GM10847 (cell line): ENCODE data around the gene MAML3.

ENCODE experiments used
- POLR2A ChIP-seq: IDR thresholded peaks from 2 replicates; pipeline ENCODE4 v1.6.1; 2011; ENCODE audit not compliant: insufficient read length; ENCODE audit errors: extremely low read depth

MAML3 gene

DNA sequence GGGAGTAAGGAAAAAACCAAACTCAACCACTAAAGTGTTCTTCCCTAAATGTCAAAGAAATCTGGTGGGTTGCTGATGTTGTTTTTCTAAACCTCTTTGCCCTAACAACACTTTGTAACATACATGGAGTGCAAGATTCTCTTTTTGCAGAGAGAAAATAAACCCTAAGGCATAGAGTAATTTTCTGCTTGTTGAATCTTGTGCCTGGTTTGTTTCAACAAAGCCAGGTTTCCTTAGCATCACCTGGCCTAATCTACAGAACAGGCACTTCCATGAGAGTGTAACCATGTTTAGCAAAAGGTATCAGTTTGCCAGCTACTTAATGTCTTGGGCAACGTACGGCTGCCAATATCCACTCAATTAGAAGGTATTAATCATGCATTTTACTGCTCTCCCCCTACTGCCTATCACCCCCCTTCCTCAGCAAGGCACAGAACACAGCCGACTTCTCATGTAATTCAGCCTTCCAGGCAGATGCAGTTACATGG is 219.2 kb downstream of the MAML3 start:
- TF ChIP-seq POLR2A: no peak

DNA sequence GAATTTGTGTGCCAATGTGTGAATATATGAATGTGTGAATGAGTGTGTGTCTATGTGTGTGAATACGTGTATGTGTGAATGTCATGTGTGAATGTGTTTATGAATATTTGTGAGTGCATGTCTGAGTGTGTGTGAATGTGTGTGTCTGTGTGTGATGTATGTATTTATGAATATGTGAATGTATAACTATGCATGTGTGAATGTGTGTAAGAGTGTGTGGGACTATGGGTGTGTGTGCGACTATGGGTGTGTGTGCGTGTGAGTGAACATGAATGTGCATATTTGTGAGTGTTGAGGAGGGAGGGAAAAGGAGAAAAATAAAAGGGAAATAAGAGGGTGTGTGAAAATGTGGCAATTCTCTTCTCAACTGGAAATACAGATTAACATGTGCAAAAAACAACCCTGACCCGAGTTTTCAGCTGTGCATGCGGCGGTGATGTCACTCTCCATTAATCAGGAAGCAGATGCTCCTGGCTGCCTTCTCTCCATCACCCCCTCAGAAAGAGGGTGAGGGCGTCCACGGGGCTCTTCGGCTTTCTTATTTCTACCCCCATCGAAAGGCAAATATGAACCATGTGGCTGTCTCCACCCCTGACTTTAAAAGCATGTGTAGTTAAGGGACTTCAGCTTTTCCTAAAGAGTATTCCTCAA is 219.8 kb downstream of the MAML3 start:
- no peak for TF ChIP-seq POLR2A

DNA sequence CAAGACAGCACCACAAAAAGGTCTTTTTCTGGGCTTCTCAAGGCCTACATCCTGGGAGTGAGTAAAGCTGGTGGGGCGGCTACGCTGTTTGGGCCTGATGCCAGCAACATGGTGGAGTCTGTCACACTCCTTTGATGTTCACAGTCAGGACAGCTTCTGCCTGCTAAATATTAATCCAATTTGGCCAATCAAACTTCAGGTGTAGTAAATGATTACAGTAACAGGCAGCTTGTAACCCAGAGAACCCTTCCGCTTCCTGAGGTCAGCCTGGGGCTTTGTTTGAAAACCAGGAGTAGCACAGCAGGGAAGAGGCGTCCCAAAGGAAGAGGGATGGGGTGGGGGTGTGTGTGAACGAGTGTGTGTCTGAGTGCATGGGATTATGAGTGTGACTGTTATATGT is 220.4 kb downstream of the MAML3 start:
- TF ChIP-seq POLR2A: no peak

DNA sequence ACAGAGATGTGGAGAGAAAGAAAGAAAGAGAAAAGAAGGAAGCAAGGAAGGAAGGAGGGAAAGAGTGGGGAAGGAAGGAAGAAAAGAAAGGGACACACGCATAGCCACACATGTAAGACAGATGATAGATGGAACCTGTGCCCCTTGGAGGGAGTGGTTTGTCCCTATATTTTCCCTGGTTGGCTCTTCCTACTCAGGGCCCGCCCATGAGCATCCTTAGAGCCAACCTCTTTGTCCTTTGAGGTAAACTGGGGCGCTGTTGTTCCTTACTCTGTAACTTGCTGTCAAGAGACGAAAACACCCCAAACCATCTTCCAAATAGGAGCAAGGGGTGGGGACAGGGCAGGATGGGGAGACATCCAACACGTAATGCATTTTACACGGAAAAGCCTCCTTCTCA is 220.9 kb downstream of the MAML3 start:
- no peak for TF ChIP-seq POLR2A

DNA sequence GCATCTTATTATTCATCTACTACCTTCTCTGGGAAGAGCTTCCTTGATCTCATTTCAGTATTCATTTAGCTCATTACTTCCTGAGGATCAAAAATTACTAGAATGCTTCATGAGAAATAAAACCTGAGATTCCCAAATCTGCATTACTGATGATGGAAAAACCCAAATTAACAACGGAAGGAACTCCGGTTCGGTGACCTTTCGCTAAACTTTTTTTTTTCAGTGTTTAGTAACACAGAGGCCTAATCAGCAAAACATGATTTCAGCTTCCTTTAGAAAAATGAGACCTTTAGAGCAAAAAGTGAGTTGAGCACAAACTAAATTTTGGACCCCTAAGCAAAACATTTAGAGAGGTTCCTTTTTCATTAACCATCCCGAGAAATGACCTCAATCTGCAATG is 229.2 kb downstream of the MAML3 start:
- TF ChIP-seq POLR2A: no peak

DNA sequence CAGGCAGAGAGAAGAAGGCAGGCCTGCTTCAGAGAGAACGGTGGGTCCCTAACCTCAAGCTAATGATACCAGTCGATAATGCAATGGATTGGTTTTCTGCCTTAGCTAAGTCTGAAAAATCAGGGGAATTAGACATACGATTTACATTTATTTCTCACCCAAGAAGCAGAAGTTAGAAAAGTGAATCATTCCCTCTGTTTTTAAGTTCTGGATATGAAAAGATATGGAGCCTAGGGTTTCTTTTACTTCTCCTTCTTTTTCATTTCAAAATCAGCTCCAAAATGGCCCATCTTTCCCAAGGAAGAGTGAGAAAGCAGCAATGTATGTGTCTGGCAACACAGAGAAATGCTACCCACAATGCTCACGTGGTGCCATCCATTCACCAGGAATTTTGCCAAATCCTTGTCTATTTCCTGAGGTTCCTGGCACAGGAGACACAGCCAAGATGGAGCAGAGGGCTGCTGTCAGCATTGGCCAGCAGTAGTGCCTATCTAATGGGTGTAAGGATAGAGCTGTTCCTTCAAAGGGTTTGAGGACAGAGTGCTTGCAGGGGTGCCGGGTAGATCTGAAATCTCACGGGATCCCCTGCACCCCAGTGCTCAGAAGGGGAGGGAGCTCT is 231.5 kb downstream of the MAML3 start:
- no peak for TF ChIP-seq POLR2A

DNA sequence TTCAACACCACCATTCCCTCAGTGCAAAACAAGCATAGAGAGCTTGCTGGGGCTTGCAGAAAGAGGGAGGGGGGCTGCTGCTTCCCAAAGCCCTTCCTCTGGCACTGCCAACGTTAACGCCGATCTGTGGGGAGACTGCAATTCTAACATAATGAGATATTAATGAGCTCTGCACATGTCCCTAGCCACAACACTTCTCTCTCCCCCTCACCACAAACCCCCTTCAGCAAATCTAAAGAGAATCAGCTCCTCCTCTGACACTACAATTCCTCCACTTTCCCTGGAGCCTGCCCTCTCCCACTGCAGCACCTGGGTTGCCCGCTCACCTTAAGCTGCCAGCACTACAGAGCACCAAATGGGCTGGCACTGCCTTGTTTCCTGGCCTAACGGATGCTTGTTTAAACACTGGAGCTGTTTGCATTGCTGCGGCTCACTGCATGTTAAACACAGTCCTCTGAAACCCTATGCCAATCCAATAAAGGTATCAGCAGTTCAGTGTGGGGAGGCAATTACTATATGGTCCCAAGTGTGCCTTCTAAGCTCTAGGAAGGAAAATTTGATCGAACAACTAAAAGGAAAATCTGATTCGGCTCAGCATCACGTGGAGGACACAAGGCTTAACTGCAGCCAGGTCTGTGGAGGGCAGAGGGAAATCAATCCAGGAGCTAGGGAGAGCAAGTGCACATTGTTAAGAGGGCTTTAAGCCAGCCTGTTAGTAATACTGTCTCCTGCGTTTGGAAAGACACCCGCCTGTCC is 232.4 kb downstream of the MAML3 start:
- TF ChIP-seq POLR2A: no peak

DNA sequence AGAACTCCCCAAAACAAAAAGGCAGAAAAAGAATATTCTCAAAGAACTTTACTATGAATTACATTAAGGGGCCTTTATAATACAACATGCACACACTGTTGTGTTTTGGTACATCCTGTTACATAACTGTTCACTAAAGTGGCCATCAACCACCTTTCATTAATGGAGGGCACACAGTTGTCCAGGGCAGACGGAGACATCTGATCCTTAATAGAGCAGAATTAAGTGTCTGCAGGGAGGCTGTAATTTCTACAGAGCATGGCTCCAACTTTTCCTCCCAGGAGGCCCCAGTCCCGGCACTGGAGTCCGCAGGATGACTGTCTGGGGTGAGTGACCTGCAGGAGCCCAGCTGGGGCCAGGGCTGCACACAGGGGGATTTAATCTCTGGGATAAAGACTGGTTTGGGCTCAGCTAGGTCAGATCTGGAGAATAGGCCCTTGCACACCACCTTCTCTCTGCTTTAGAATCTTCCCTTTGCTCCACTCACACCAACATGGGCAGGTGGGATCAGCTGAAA is 233.4 kb downstream of the MAML3 start:
- no peak for TF ChIP-seq POLR2A

DNA sequence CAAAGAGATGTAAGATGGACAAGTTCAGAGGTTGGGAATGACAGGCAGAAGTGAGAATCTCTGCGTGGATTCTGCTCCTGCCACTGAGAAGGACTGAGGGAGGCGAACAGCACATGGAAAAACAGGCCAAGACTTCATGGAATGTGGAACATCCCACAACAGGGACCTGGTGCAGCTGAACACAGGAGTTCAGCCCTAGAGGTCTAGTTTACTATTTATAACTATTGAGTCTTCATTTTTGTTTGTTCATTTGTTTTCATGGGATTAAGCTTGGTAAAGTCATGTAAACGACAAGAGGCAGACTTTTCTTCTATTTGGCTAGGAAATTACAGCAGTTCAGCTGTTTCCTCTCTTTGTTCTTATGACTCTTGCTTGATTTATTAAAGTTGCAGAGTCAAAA is 234.5 kb downstream of the MAML3 start:
- TF ChIP-seq POLR2A: no peak

DNA sequence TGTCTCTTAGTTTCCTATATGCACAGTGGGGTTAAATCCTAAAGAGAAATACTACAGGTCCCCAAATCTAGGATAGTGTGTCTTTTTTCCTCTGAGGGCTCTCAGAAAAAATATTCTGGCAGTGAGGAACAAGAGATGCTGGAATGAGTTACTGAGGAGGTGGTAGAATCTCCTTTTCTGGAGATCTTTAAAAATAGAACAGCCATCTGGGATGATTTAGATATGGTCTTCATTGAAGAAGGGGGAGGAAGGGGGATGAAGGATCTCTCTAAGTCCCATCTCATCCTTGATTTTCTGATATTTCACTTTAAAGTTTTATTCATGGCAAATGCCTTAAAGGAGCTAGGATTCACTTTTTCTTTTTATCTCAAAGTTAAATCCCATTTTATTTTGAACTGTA is 235.0 kb downstream of the MAML3 start:
- no peak for TF ChIP-seq POLR2A

DNA sequence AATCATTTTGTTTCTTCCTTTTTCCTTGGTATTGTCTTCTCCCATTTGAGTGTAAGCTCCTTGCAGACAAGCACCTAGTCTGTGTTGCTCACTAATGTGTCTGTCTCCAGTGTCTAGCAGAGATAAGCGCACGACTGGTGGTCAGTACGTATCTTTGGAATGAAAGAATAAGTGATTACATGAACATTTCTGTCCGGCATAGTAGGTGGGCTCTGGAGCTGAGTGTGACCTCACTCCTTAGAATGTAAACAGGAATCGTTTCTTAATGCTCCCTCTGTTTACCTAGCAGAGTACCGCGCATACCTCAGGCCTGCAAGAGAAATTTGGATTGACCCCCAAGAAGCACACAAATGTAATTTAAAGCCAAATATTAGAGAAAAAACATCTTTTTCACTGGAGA is 235.4 kb downstream of the MAML3 start:
- no peak for TF ChIP-seq POLR2A

DNA sequence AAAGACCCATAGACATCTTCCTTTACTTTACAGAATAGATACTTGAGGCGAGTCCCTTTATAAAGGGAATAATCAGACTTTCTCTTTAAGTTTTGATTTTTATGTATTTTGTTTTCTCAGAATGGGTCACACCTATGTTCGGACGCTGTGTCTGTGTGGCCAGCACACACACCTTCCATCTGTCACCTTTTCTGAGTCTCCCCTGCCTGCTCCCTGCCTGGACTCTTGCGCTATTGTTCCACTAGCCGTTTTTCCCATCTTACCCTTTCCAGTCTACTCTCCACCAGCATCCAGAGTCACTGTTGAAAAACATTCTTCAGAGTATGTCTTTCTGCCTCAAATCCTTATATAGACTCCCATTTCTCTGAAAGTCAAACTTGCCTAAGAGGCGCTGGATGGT is 236.1 kb downstream of the MAML3 start:
- TF ChIP-seq POLR2A: no peak

DNA sequence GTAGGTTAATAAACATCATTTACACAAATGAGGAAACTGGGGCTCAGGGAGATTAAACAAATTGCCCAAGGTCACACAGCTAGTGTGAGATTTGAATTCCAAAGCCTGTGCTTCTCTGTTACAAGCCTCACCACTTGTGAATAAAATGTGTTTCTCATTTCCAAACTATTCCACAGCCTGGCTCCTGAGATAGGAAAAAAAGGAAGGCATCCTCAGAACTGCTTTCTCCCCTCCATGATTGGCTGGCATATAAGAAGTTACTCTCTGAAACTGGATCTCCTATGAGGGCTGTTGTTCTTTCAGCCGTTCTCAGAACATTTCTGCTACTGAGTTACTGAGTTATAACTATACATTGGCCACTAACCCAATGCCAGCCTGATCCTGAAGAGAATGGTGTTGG is 237.9 kb downstream of the MAML3 start:
- TF ChIP-seq POLR2A: no peak

DNA sequence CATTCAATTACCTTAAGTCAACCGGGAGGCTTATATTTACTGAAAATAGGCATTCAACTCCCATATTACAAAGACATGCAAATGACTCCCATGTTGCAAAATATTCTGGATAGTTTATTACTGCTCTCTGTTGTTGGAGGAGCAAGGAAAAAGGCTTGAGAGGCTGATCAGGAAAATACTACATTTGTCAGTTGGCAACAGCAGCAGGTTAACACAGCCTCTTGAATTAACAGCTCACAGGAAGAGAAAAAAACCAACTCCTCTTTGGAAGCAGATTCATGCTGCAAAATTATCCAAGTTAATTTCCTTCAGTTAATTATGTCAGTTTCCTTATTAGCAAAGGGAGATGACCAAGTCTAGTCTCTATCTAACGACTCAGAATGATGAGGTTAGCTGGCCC is 238.9 kb downstream of the MAML3 start:
- TF ChIP-seq POLR2A: no peak

DNA sequence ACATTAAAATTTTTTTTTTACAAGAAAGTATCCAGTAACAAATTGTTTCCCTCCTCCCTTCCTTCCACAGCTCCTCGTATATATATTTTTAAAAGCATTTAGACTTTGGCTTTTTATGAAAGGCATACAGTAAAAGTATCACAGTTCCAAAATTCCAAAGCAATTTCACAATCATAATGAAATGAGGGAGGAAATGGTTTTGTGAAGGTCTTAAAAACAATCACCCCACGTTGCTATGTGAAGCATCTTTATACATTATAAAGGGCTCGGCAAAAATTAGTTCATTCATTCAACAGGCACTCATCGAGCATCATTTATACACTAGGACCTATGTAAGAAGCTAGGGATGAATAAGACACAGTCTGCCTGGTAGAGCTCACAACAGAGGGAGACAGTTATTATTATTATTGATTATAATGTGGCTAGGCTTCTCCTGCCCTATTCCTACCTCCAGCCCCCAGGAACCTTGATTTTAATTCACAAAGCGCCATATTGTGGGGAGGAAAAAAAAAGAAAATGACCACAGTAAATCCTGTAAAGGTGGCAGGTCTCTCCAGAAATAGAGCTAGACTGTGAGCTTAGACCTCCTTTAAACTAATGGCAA is 239.9 kb downstream of the MAML3 start:
- TF ChIP-seq POLR2A: no peak
